ENCODE results near the gene RBMS1. TPM values are rescaled to one million over a fixed set of nuclear protein-coding genes. Genes with fewer than 3 reads are reported as not detected.

The RBMS1 gene
- total RNA-seq, 4 donors from 2014 or later = 68.1 to 83.4 (median 72.5) TPM

GRCh38 chr2:160287476-160287875 is 206.1 kb downstream of the RBMS1 start:
- peaks cover 0 to 34% (median 11%) of the 10 kb centered on the region in 4 donors for H3K4me1 ChIP-seq
- no peaks in the 10 kb centered on the region for H3K9me3 ChIP-seq
- peaks cover 0 to 44% (median 0%) of the 10 kb centered on the region in 3 donors for H3K36me3 ChIP-seq
- H3K27ac ChIP-seq = no peak overlapping the region
- DNase-seq (ENCODE audit: low spot score in 2 of 2) = no peak
- H3K4me3 ChIP-seq = no peak overlapping the region
- no peaks in the 10 kb centered on the region for H3K27me3 ChIP-seq
- TF ChIP-seq EP300 (IDR thresholded peaks at IDR 0.05) = no peak
- TF ChIP-seq, protein P1, sequence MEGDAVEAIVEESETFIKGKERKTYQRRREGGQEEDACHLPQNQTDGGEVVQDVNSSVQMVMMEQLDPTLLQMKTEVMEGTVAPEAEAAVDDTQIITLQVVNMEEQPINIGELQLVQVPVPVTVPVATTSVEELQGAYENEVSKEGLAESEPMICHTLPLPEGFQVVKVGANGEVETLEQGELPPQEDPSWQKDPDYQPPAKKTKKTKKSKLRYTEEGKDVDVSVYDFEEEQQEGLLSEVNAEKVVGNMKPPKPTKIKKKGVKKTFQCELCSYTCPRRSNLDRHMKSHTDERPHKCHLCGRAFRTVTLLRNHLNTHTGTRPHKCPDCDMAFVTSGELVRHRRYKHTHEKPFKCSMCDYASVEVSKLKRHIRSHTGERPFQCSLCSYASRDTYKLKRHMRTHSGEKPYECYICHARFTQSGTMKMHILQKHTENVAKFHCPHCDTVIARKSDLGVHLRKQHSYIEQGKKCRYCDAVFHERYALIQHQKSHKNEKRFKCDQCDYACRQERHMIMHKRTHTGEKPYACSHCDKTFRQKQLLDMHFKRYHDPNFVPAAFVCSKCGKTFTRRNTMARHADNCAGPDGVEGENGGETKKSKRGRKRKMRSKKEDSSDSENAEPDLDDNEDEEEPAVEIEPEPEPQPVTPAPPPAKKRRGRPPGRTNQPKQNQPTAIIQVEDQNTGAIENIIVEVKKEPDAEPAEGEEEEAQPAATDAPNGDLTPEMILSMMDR (IDR thresholded peaks at IDR 0.05) = no peak
- TF ChIP-seq POLR2A (IDR thresholded peaks at IDR 0.05) = no peak
- 53 to 66% methylated on average over 3 of the region's 3 CpGs for WGBS, 2 donors

DNA sequence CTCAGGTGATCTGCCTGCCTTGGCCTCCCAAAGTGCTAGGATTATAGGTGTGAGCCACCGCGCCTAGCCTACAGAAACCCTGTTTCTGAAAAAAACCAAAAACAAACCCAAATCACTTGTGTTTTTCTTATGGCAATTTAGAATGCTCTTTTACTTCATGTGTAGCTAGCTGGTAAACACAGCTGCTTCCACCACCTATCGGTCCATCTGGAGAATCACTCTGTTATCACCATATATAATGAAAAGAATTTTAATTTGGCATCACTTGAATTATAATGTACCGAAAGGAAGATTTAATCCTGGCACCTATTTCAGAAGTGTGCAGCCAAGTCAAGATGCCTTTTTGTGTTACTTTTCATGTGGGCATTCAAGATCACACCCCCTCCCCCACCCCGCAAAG is 207.1 kb downstream of the RBMS1 start:
- no peak overlapping the region for H3K4me3 ChIP-seq
- TF ChIP-seq, protein P1 (IDR thresholded peaks at IDR 0.05) = no peak
- TF ChIP-seq EP300 (IDR thresholded peaks at IDR 0.05) = no peak
- no peak for TF ChIP-seq POLR2A (IDR thresholded peaks at IDR 0.05)
- WGBS, 2 donors = 92 to 93% methylated on average over 5 of the region's 5 CpGs
- no peak overlapping the region for H3K27ac ChIP-seq
- no peak for DNase-seq (ENCODE audit: low spot score in 2 of 2)
- H3K27me3 ChIP-seq = no peaks in the 10 kb centered on the region
- H3K36me3 ChIP-seq = peaks cover 0 to 51% (median 0%) of the 10 kb centered on the region in 3 donors
- H3K4me1 ChIP-seq = peaks cover 0 to 40% (median 11%) of the 10 kb centered on the region in 4 donors
- no peaks in the 10 kb centered on the region for H3K9me3 ChIP-seq

DNA sequence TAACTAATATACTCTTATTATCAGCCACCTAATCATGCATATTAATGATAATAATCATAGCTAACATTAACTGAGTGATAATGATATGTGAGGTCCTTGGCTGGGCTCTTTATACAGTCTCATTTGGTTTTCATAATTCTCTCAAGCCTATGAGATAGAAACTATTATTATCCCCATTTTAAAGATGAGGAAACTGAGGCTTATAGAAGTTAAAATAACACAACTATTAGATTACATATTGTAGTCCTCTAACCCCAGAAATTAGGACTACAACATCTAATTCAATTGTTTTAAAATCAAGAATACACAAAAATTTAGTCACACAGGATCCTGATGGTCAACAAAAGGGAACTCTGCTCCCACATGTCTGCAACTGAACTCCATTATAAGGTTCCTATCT is 209.9 kb downstream of the RBMS1 start:
- no peak for DNase-seq (ENCODE audit: low spot score in 2 of 2)
- TF ChIP-seq, protein P1 (IDR thresholded peaks at IDR 0.05) = no peak
- TF ChIP-seq EP300 (IDR thresholded peaks at IDR 0.05) (no peak), POLR2A (IDR thresholded peaks at IDR 0.05) (no peak)
- Histone ChIP-seq H3K27me3 (no peaks in the 10 kb centered on the region), H3K4me1 (peaks cover 0 to 40% (median 4%) of the 10 kb centered on the region in 4 donors), H3K27ac (no peak overlapping the region), H3K4me3 (no peak overlapping the region), H3K9me3 (no peaks in the 10 kb centered on the region), H3K36me3 (peaks cover 0 to 69% (median 0%) of the 10 kb centered on the region in 3 donors)

DNA sequence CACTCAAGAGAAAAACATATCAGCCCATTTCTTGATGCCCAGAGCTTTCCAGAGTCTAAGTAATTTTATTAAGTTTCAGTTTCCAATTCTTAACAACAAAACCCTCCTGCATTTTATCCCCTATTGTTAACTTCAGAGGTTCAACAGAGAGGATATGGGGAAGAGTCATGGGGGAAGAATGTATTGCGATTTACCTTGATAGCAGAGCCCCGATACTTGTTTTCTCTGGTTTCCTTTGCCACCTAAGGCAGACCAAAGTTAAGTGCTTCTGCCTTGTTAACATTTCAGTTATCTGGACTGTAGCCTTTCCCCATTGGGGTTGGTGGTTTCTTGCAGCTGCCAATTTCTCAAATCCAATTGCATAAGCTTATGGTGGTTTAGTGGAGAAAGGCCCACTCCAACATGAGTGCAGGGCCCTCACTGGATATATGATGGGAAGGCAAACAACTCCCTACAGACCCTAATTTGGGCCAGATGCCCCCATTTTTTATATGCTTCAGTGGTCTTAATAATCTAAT is 211.5 kb downstream of the RBMS1 start:
- DNase-seq (ENCODE audit: low spot score in 2 of 2) = no peak
- Histone ChIP-seq H3K4me3 (no peak overlapping the region), H3K36me3 (peaks cover 0 to 79% (median 0%) of the 10 kb centered on the region in 3 donors), H3K9me3 (no peaks in the 10 kb centered on the region), H3K27ac (no peak overlapping the region), H3K4me1 (peaks cover 0 to 38% (median 5%) of the 10 kb centered on the region in 4 donors), H3K27me3 (no peaks in the 10 kb centered on the region)
- TF ChIP-seq EP300 (IDR thresholded peaks at IDR 0.05) (peak in 1 of 2 donors; percentile 9), POLR2A (IDR thresholded peaks at IDR 0.05) (no peak)
- TF ChIP-seq, protein P1 (IDR thresholded peaks at IDR 0.05) = no peak
- 83 to 95% methylated on average over 2 of the region's 2 CpGs for WGBS, 2 donors

DNA sequence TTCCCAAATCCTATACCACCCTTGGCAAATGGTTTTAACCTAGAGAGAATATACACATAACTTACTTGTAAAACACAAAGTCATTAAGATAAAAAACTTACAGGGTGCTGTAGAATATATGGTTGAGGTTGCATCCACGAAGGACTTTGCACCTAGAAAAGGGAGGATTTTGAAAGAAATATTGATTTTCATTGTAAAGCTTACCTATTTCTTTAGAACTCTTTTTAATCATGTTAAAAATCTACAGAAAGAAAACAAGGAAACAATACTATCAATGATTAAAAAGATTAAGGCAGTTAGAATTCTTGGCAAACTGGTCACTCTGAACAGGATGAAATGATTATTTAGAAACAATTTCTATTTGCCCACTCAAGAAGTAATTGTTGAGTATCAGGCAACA is 212.4 kb downstream of the RBMS1 start:
- H3K27ac ChIP-seq = no peak overlapping the region

More for the DNA sequence above, 212.4 kb downstream of the RBMS1 start:
- Histone ChIP-seq H3K4me1 (peaks cover 0 to 38% (median 5%) of the 10 kb centered on the region in 4 donors), H3K36me3 (peaks cover 0 to 81% (median 0%) of the 10 kb centered on the region in 3 donors), H3K9me3 (no peaks in the 10 kb centered on the region), H3K27me3 (no peaks in the 10 kb centered on the region), H3K4me3 (no peak overlapping the region)
- TF ChIP-seq EP300 (IDR thresholded peaks at IDR 0.05) = no peak
- TF ChIP-seq, protein P1 (IDR thresholded peaks at IDR 0.05) = no peak
- TF ChIP-seq POLR2A (IDR thresholded peaks at IDR 0.05) = no peak
- whole genome bisulfite sequencing, 2 donors = 93 to 95% methylated on average over 1 of the region's 1 CpG
- DNase-seq (ENCODE audit: low spot score in 2 of 2) = no peak

All from tibial nerve (tissue), 4 donors.